BLaER1 treated with 17β-estradiol and CSF1 and Interleukin-3, amounts not matched to agents 10 nM and 100 nM (cell line): Measurements from ENCODE around the gene AKT1.

Experiments used
- H3K27ac ChIP-seq, 11 experiments: shearing (Covaris generic); formaldehyde crosslinking; 2 replicates each; pipeline ENCODE4 v1.8.1; 2022
- H3K27me3 ChIP-seq, 11 experiments: shearing (Covaris generic); formaldehyde crosslinking; 2 replicates each; pipeline ENCODE4 v1.8.1; 2022
- H3K36me3 ChIP-seq, 11 experiments: shearing (Covaris generic); formaldehyde crosslinking; 2 replicates each; pipeline ENCODE4 v1.8.1; 2022
- H3K4me1 ChIP-seq, 10 experiments: shearing (Covaris generic); formaldehyde crosslinking; 2 replicates each; pipeline ENCODE4 v1.8.1; 2022
- H3K4me2 ChIP-seq, 11 experiments: shearing (Covaris generic); formaldehyde crosslinking; 2 replicates each; pipeline ENCODE4 v1.8.1; 2022
- H3K4me3 ChIP-seq, 10 experiments: shearing (Covaris generic); formaldehyde crosslinking; 2 replicates each; pipeline ENCODE4 v1.8.1; 2022
- H3K9ac ChIP-seq, 11 experiments: shearing (Covaris generic); formaldehyde crosslinking; 2 replicates each; pipeline ENCODE4 v1.8.1; 2022
- H3K9me3 ChIP-seq, 11 experiments: shearing (Covaris generic); formaldehyde crosslinking; replicated peaks in 1 of 11; 2 replicates each; pipeline ENCODE4 v1.8.1; 2022
- H4K20me1 ChIP-seq, 11 experiments: shearing (Covaris generic); formaldehyde crosslinking; 2 replicates each; pipeline ENCODE4 v1.8.1; 2022
- Cebpa-rat ChIP-seq, 11 experiments: shearing (Covaris generic); IDR thresholded peaks; 2 replicates each; pipeline ENCODE4 v1.8.1; 2022

Gene AKT1

GRCh38 chr14:104734991-104735779, 60.4 kb downstream of the AKT1 start:
- Histone ChIP-seq H3K9me3 (no peaks in the 10 kb centered on the region), H3K4me3 (no peak overlapping the region), H3K27ac (no peak overlapping the region), H3K4me1 (peaks cover 18 to 37% (median 31%) of the 10 kb centered on the region in 10 experiments; a peak in 19 of 20 replicates), H3K9ac (peak overlapping the region in 1 of 11 experiments; percentile 14; a peak in 1 of 22 replicates), H4K20me1 (peaks cover 0 to 12% (median 0%) of the 10 kb centered on the region in 11 experiments; a peak in 2 of 22 replicates), H3K27me3 (no peaks in the 10 kb centered on the region), H3K4me2 (peak overlapping the region in 1 of 11 experiments; percentile 43; a peak in 1 of 22 replicates), H3K36me3 (no peaks in the 10 kb centered on the region)
- no peak for TF ChIP-seq Cebpa-rat (IDR thresholded peaks at IDR 0.05)

- TF ChIP-seq Cebpa-rat (IDR thresholded peaks at IDR 0.05) = no peak
- Histone ChIP-seq H3K4me1 (peaks cover 18 to 37% (median 31%) of the 10 kb centered on the region in 10 experiments; a peak in 19 of 20 replicates), H4K20me1 (peaks cover 0 to 12% (median 0%) of the 10 kb centered on the region in 11 experiments; a peak in 2 of 22 replicates), H3K27me3 (no peaks in the 10 kb centered on the region), H3K9ac (peak overlapping the region in 1 of 11 experiments; percentile 14; a peak in 2 of 22 replicates), H3K36me3 (no peaks in the 10 kb centered on the region), H3K9me3 (no peaks in the 10 kb centered on the region), H3K4me3 (no peak overlapping the region), H3K27ac (no peak overlapping the region), H3K4me2 (peak overlapping the region in 4 of 11 experiments; percentile 44 to 80 (median 72); a peak in 2 of 22 replicates)
Measured at GRCh38 chr14:104734601-104734990, 61.0 kb downstream of the AKT1 start.

- Histone ChIP-seq H3K4me2 (peak overlapping the region; percentile 31 to 80 (median 62); a peak in 15 of 22 replicates), H3K27me3 (no peaks in the 10 kb centered on the region), H3K9me3 (no peaks in the 10 kb centered on the region), H3K9ac (peak overlapping the region in 3 of 11 experiments; percentile 3 to 64 (median 7); a peak in 3 of 22 replicates), H4K20me1 (peaks cover 0 to 14% (median 0%) of the 10 kb centered on the region in 11 experiments; a peak in 2 of 22 replicates), H3K4me1 (peaks cover 18 to 37% (median 31%) of the 10 kb centered on the region in 10 experiments; a peak in 19 of 20 replicates), H3K36me3 (no peaks in the 10 kb centered on the region), H3K27ac (peak overlapping the region in 1 of 11 experiments; percentile 58; a peak in 2 of 22 replicates), H3K4me3 (no peak overlapping the region)
- TF ChIP-seq Cebpa-rat (IDR thresholded peaks at IDR 0.05) = no peak
Measured at GRCh38 chr14:104734051-104734587, 61.4 kb downstream of the AKT1 start.

- H3K27ac ChIP-seq = peak overlapping the region in 8 of 11 experiments; percentile 5 to 64 (median 58); a peak in 13 of 22 replicates
- H3K9ac ChIP-seq = peak overlapping the region in 10 of 11 experiments; percentile 11 to 67 (median 50); a peak in 17 of 22 replicates
- H3K4me2 ChIP-seq = peak overlapping the region; percentile 31 to 80 (median 62); a peak in 21 of 22 replicates
Measured at GRCh38 chr14:104732931-104733681, 62.4 kb downstream of the AKT1 start.

GRCh38 chr14:104732355-104732804, 63.2 kb downstream of the AKT1 start:
- no peak for TF ChIP-seq Cebpa-rat (IDR thresholded peaks at IDR 0.05)
- Histone ChIP-seq H3K9me3 (no peaks in the 10 kb centered on the region), H3K27ac (peak overlapping the region in 2 of 11 experiments; percentile 58 to 60; a peak in 1 of 22 replicates), H3K27me3 (no peaks in the 10 kb centered on the region), H3K4me1 (peaks cover 18 to 37% (median 31%) of the 10 kb centered on the region in 10 experiments; a peak in 19 of 20 replicates), H3K4me2 (peak overlapping the region; percentile 31 to 80 (median 62); a peak in 19 of 22 replicates), H4K20me1 (peaks cover 0 to 22% (median 0%) of the 10 kb centered on the region in 11 experiments; a peak in 2 of 22 replicates), H3K36me3 (no peaks in the 10 kb centered on the region), H3K4me3 (no peak overlapping the region), H3K9ac (peak overlapping the region in 2 of 11 experiments; percentile 4 to 30; a peak in 1 of 22 replicates)

More at GRCh38 chr14:104732931-104733681, 62.4 kb downstream of the AKT1 start:
- Histone ChIP-seq H3K4me3 (no peak overlapping the region), H3K27me3 (no peaks in the 10 kb centered on the region), H3K9me3 (no peaks in the 10 kb centered on the region), H4K20me1 (peaks cover 0 to 22% (median 0%) of the 10 kb centered on the region in 11 experiments; a peak in 2 of 22 replicates), H3K36me3 (no peaks in the 10 kb centered on the region), H3K4me1 (peaks cover 18 to 37% (median 31%) of the 10 kb centered on the region in 10 experiments; a peak in 19 of 20 replicates)
- no peak for TF ChIP-seq Cebpa-rat (IDR thresholded peaks at IDR 0.05)

GRCh38 chr14:104731320-104732294, 63.9 kb downstream of the AKT1 start:
- 0 out of 22 replicates have a peak overlapping the region, but pooled peaks of 1 of the 11 experiments have one; percentile 4 for H3K9ac ChIP-seq

GRCh38 chr14:104730487-104730886, 65.1 kb downstream of the AKT1 start:
- H3K4me3 ChIP-seq = no peak overlapping the region

More at GRCh38 chr14:104731320-104732294, 63.9 kb downstream of the AKT1 start:
- H3K36me3 ChIP-seq = no peaks in the 10 kb centered on the region
- H3K27me3 ChIP-seq = no peaks in the 10 kb centered on the region
- no peak overlapping the region for H3K4me3 ChIP-seq
- H3K27ac ChIP-seq = no peak overlapping the region
- H3K4me1 ChIP-seq = peaks cover 18 to 40% (median 31%) of the 10 kb centered on the region in 10 experiments; a peak in 19 of 20 replicates
- H4K20me1 ChIP-seq = peaks cover 0 to 28% (median 0%) of the 10 kb centered on the region in 11 experiments; a peak in 3 of 22 replicates
- no peaks in the 10 kb centered on the region for H3K9me3 ChIP-seq
- 0 out of 22 replicates have a peak overlapping the region, but pooled peaks of 1 of the 11 experiments have one; percentile 70 for H3K4me2 ChIP-seq
- no peak for TF ChIP-seq Cebpa-rat (IDR thresholded peaks at IDR 0.05)

More at GRCh38 chr14:104730487-104730886, 65.1 kb downstream of the AKT1 start:
- Histone ChIP-seq H3K36me3 (no peaks in the 10 kb centered on the region), H3K9me3 (no peaks in the 10 kb centered on the region), H3K27me3 (no peaks in the 10 kb centered on the region), H3K9ac (no peak overlapping the region), H3K4me2 (no peak overlapping the region), H3K4me1 (peaks cover 20 to 39% (median 31%) of the 10 kb centered on the region in 10 experiments; a peak in 19 of 20 replicates), H4K20me1 (peaks cover 0 to 39% (median 0%) of the 10 kb centered on the region in 11 experiments; a peak in 5 of 22 replicates), H3K27ac (no peak overlapping the region)
- TF ChIP-seq Cebpa-rat (IDR thresholded peaks at IDR 0.05) = no peak
